ENCODE measurements around the gene EEF2K.

EEF2K gene

GRCh38 chr16:22317625-22318024, 111.5 kb downstream of the EEF2K start:
- DNase-seq (ENCODE audit: low read depth), result no peak

GRCh38 chr16:22318690-22319358, 112.7 kb downstream of the EEF2K start:
- DNase-seq (ENCODE audit: low read depth), result no peak

DNA sequence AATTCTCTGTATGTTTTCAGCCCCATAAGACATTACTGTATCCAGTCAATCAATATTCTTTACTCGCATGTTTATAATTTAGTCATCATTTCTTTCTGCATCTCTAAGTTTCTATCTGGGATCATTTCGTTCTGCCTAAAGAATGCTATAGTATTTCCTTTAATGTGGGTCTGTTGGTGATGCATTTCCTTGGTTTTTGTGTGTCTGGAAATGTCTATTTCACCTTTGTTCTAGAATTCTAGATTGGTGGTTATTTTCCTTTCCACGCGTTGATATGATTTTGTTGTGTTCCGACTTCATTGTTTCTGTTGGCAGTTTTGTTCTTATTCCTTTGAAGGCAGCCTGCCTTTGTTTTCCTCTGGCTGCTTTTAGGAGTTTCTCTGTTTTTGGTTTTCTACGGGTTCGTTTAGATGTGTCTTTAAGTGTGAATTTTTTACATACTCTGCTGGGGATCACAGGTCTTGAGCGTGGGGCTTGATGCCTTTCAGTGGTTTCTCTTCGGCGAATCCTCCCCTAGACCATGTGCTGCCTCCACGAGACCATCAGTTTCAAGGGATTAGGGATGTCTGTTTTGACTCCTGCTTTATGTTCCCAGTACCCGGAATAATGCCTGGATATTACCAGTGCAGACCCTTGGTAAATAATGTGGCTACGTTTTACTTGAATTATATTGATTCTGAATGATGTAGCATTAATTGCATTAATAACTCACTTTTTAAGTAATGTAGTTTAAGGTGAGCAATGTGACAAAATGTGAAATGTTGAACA, 114.7 kb downstream of the EEF2K start:
- no peak for DNase-seq (ENCODE audit: low read depth)

GRCh38 chr16:22321340-22322001, 115.4 kb downstream of the EEF2K start:
- DNase-seq (ENCODE audit: low read depth), result peak; percentile 32

DNA sequence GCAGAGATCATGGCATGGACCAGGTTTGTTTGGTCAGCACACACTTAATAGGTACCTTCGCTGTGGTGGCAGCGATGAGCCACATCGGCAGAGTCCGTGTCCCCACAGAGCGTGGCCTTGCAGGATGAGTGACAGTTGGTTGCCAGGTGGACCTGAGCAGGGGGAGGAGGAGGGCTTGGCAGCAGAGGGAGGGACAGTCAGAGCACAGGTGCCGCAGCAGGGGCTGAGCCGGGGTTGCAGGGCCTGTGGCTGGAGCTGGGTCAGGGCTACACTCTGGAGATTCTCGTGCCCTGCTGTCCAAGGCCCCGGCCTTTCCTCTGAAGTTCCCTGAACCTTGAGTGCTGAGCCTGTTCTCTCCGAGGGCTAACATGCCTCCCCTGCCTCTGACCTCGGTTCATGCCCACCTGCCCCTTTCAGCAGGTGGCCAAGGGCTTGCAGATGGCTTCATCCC, 116.0 kb downstream of the EEF2K start:
- DNase-seq (ENCODE audit: low read depth), result no peak

DNA sequence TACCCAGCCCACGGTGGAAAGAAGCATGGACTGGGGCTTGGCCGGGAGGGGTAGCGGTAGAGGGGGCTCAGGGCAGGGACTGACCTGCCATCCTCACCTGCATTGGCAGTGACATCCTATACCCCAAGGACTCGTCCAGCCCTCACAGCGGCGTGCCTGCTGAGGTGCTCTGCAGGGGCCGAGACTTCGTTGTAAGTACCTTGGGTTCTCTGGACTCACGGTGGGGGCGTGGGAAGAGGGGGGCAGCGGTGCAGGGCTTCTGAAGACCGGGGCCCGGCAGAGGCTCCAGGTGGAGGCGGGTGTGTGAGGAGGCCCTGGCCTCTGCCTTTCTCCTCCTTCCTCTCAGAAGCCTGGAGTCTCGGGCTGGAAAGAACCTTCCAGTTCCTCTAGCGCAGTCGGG, 116.7 kb downstream of the EEF2K start:
- DNase-seq (ENCODE audit: low read depth), result no peak

DNA sequence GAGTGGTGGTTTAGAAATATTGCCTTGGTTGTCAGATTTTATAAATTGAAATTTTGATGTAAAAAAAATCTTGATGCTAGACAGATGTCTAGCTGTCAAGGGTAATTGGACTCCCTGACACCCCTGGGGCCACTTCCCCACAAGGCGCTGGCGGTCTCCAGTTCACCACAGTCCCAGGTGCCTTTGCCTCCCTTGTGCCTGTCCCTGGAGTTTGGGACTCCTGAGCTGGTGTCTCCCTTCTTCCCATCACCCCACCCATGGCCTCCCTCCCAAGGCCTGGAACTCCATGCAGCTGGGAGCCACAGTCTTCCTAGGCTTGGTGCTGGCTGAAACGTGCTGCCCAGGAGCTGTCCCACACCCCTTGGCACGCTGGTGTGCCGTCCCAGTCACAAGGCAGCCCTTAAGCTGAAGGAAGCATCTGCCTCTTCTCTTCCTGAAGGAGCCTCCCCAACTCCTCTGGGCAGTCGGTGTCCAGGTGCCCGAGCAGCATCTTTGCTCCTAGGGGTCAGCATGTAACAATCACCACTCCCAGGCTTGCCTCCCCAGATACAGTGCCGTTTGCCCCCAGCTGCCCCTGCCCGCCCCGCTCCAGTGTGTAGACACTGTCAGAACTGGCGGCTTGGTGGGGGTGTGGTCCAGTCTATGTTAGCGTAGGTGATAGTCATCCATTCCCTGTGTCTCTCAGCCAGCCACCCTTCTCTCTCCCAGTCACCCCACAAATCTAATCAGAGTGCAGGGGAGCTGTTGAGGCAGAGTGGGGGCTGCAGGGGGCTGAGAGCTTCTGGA, 117.3 kb downstream of the EEF2K start:
- no peak for DNase-seq (ENCODE audit: low read depth)

DNA sequence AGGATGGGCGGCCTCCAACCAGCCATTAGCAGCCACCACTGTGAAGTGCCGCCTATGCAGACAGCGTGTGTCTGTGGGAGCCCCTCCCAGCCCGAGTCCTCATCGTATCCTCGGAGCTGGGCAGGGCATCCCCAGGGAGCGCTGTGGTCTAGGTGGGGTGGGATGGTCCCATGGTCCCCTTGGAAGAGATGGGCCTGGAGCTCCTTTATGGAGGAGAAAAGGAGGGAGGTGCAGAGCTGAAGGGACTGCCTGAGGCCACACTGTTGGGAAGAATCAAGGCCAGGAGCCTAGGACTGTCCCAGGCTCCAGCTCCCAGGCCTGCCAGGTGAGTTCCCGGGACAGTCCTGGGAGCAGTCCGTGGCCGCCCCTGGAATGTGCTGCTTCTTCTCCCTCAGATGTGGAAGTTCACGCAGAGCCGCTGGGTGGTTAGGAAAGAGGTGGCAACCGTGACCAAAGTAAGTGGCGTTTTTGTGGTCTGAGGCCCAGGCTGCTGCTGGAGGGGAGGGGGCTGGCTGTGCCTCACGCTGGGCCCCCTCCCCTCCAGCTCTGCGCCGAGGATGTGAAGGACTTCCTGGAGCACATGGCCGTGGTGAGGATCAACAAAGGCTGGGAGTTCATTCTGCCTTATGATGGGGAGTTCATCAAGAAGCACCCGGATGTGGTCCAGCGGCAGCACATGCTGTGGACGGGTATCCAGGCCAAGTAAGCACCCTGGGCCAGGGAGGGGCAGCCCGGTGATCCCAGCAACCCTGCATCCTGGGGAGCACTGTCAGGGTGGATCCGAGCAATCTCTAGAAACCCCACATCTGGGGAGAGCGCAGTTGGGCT, 118.1 kb downstream of the EEF2K start:
- DNase-seq (ENCODE audit: low read depth), result no peak

DNA sequence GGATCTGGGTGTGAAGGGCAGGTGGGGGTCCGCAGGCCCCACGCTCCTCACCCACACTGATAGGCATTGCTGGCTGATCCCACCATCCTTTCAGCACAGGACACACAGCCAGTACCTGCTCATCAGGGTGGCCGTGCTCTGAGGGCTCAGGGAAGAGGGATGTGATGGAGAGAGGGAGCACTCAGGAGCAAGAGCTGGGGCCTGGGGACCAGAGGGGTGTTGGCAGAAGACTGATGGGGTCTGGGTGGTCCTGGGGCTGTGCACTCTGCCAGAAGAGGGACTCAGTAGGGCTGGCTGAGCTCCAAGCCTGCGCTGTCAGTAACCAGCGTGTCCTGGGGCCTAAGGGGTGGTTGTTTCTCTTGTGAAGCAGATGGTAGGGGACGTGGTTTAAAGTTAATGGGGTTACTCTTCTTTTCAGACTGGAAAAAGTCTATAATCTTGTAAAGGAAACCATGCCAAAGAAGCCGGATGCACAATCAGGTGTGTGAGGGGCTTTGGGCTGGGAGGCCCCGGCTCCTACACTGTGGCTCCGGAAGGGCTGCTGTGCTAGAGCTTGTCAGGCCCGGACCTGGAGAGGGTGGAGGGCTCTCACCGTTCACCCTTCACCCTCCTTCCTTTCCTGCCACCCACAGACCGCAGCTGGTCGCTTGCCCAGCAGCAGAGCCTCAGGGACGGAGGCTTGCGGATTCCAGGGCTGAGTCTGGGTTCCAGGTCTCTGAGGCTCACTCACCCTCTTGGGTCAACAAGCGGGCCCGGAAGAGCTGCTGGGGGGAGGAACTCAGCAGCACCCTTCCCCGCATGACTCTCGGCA, 118.9 kb downstream of the EEF2K start:
- peak; percentile 1 for DNase-seq (ENCODE audit: low read depth)

GRCh38 chr16:22325598-22326368, 119.7 kb downstream of the EEF2K start:
- DNase-seq (ENCODE audit: low read depth), result no peak

- DNase-seq (ENCODE audit: low read depth), result no peak
Observed at GRCh38 chr16:22326369-22326652, 120.2 kb downstream of the EEF2K start.

GRCh38 chr16:22326771-22327445, 120.8 kb downstream of the EEF2K start:
- no peak for DNase-seq (ENCODE audit: low read depth)

- no peak for DNase-seq (ENCODE audit: low read depth)
Observed at GRCh38 chr16:22327446-22327775, 121.3 kb downstream of the EEF2K start.

GRCh38 chr16:22328081-22328725, 122.1 kb downstream of the EEF2K start:
- DNase-seq (ENCODE audit: low read depth), result no peak

- DNase-seq (ENCODE audit: low read depth), result no peak
Observed at GRCh38 chr16:22329199-22329695, 123.2 kb downstream of the EEF2K start.

DNA sequence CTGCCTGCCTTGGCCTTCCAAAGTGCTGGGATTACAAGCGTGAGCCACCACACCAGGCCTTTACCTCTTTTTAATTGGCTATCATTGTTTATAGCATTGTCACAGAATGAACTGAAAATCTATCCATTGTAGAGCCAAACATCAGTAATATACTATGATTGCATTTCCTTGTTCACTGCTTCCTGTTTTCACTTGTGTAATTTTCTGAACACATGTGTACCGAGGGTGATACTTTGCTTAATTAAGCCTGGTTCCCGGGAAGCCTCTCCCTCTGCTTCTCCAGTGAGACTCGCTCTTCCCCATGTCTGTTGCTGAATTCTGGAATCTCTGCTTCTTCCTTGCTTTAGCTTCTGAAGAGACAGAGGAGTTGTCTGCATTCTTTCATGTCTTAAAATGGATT, 124.2 kb downstream of the EEF2K start:
- DNase-seq (ENCODE audit: low read depth), result no peak

- no peak for DNase-seq (ENCODE audit: low read depth)
Observed at GRCh38 chr16:22333457-22333994, 127.4 kb downstream of the EEF2K start.

GRCh38 chr16:22335668-22336246, 129.7 kb downstream of the EEF2K start:
- DNase-seq (ENCODE audit: low read depth), result no peak
